Nephron progenitor cell (in vitro differentiated cells): ENCODE measurements around the gene CHRNG.

Experiments
- DNase-seq: peaks from one replicate; pipeline ENCODE4 v3.0.0; 2021
- H3K27ac Mint-ChIP-seq: 2 replicates; pipeline ENCODE4 v1.8.0; 2021; ENCODE audit warnings: mild to moderate bottlenecking, moderate library complexity, mixed read lengths
- H3K27me3 Mint-ChIP-seq: 2 replicates; pipeline ENCODE4 v1.8.0; 2021; ENCODE audit warnings: mild to moderate bottlenecking, low read depth, mixed read lengths; ENCODE audit not compliant: poor library complexity
- H3K36me3 Mint-ChIP-seq: 2 replicates; pipeline ENCODE4 v1.8.0; 2021; ENCODE audit warnings: low read depth, mixed read lengths
- H3K4me1 Mint-ChIP-seq: 2 replicates; pipeline ENCODE4 v1.8.0; 2021; ENCODE audit warnings: mixed read lengths
- H3K4me3 Mint-ChIP-seq: 2 replicates; pipeline ENCODE4 v1.8.0; 2021; ENCODE audit warnings: mild to moderate bottlenecking, moderate library complexity, mixed read lengths
- H3K9me3 Mint-ChIP-seq: 2 replicates; pipeline ENCODE4 v1.8.0; 2021; ENCODE audit warnings: mild to moderate bottlenecking, moderate library complexity, mixed read lengths
- CTCF ChIP-seq: fragments of 200-600 bp; sonication (generic); IDR thresholded peaks from 2 replicates; pipeline ENCODE4 v1.5.0; 2021; ENCODE audit warnings: antibody characterized with exemption

CHRNG gene

GRCh38 chr2:232502911-232503808 lies 36.3 kb upstream of the CHRNG start:
- no peak overlapping the region for H3K27ac Mint-ChIP-seq
- no peaks in the 10 kb centered on the region for H3K9me3 Mint-ChIP-seq
- TF ChIP-seq CTCF, result no peak
- peaks cover 44% of the 10 kb centered on the region for H3K27me3 Mint-ChIP-seq
- no peaks in the 10 kb centered on the region for H3K36me3 Mint-ChIP-seq
- H3K4me3 Mint-ChIP-seq, result peak overlapping the region; percentile 79
- DNase-seq, result peak; percentile 72
- H3K4me1 Mint-ChIP-seq, result peaks cover 86% of the 10 kb centered on the region

- no peak for TF ChIP-seq CTCF
- Mint-ChIP-seq H3K27ac (no peak overlapping the region), H3K4me1 (peaks cover 87% of the 10 kb centered on the region), H3K27me3 (peaks cover 39% of the 10 kb centered on the region), H3K9me3 (no peaks in the 10 kb centered on the region), H3K36me3 (no peaks in the 10 kb centered on the region), H3K4me3 (peak overlapping the region; percentile 72)
- DNase-seq, result no peak
These were observed 35.6 kb upstream of the CHRNG start for GRCh38 chr2:232503809-232504323.

- Mint-ChIP-seq H3K9me3 (no peaks in the 10 kb centered on the region), H3K27me3 (peaks cover 34% of the 10 kb centered on the region), H3K36me3 (no peaks in the 10 kb centered on the region), H3K4me1 (peaks cover 87% of the 10 kb centered on the region), H3K27ac (no peak overlapping the region), H3K4me3 (peak overlapping the region; percentile 70)
- DNase-seq, result no peak
- no peak for TF ChIP-seq CTCF
These were observed 35.1 kb upstream of the CHRNG start for GRCh38 chr2:232504438-232504837.

- Mint-ChIP-seq H3K36me3 (no peaks in the 10 kb centered on the region), H3K4me3 (peak overlapping the region; percentile 62), H3K4me1 (peaks cover 88% of the 10 kb centered on the region), H3K27me3 (peaks cover 28% of the 10 kb centered on the region), H3K27ac (peak overlapping the region; percentile 91), H3K9me3 (no peaks in the 10 kb centered on the region)
- TF ChIP-seq CTCF, result no peak
- DNase-seq, result peak; percentile 67
These were observed 33.6 kb upstream of the CHRNG start for GRCh38 chr2:232505856-232506255.

- no peak overlapping the region for H3K4me3 Mint-ChIP-seq
- no peak for TF ChIP-seq CTCF
- peaks cover 32% of the 10 kb centered on the region for H3K27me3 Mint-ChIP-seq
- peak overlapping the region; percentile 91 for H3K27ac Mint-ChIP-seq
- no peaks in the 10 kb centered on the region for H3K36me3 Mint-ChIP-seq
- no peak for DNase-seq
- peaks cover 88% of the 10 kb centered on the region for H3K4me1 Mint-ChIP-seq
- no peaks in the 10 kb centered on the region for H3K9me3 Mint-ChIP-seq
These were observed 32.8 kb upstream of the CHRNG start for GRCh38 chr2:232506709-232507108.
